Heart right ventricle (tissue), 16 donors: ENCODE data around the gene SNAP23. TPM values are rescaled to one million over a fixed set of nuclear protein-coding genes. Genes with fewer than 3 reads are reported as not detected.
A peak's percentile ranks its signal among the peaks of the same experiment; 100 is the strongest.

ENCODE experiments used
- ATAC-seq, 8 donors: fragments of 200-7000 bp; cut with Tn5 transposase; one replicate each; pipeline ENCODE4 v1.9.1; 2020; ENCODE audit warnings: mild to moderate bottlenecking in 8 of 8, moderate library complexity in 8 of 8, moderate number of reproducible peaks in 1 of 8
- DNase-seq, 2 donors: peaks; one replicate each; pipeline ENCODE4 v3.0.0-alpha.2; 2020
- H3K27ac ChIP-seq, 10 donors: fragments of 200-600 bp; sonication (generic) in 2 of 10; one replicate each; pipeline versions ENCODE4 v1.5.0 to v1.8.0; 2020 to 2022; ENCODE audit warnings: mild to moderate bottlenecking in 3 of 10
- H3K27me3 ChIP-seq, 7 donors: fragments of 200-600 bp; one replicate each; pipeline ENCODE4 v1.8.0; 2021 to 2022; ENCODE audit warnings: mild to moderate bottlenecking in 2 of 7
- H3K36me3 ChIP-seq, 9 donors: fragments of 200-600 bp; sonication (generic) in 1 of 9; one replicate each; pipeline versions ENCODE4 v1.5.0 to v1.8.0; 2020 to 2022; ENCODE audit warnings: mild to moderate bottlenecking in 2 of 9
- H3K4me1 ChIP-seq, 9 donors: fragments of 200-600 bp; sonication (generic) in 1 of 9; one replicate each; pipeline versions ENCODE4 v1.5.0 to v1.8.0; 2020 to 2022; ENCODE audit warnings: mild to moderate bottlenecking in 4 of 9
- H3K4me3 ChIP-seq, 10 donors: fragments of 200-600 bp; sonication (generic) in 2 of 10; one replicate each; pipeline versions ENCODE4 v1.5.0 to v1.8.0; 2020 to 2022; ENCODE audit warnings: mild to moderate bottlenecking in 7 of 10, moderate library complexity in 2 of 10
- H3K9me3 ChIP-seq, 11 donors: fragments of 200-600 bp in 10 of 11; sonication (generic) in 2 of 11; one replicate each; pipeline versions ENCODE4 v1.5.0 to v1.8.0; 2013 to 2022; ENCODE audit warnings: mild to moderate bottlenecking in 2 of 11, control low read depth in 1 of 11, moderate library complexity in 1 of 11
- CTCF ChIP-seq, 9 donors: fragments of 200-600 bp; sonication (generic) in 2 of 9; IDR thresholded peaks; one replicate each; pipeline versions ENCODE4 v1.5.0 to v1.8.0; 2021 to 2022; ENCODE audit warnings: antibody characterized with exemption in 9 of 9, mild to moderate bottlenecking in 5 of 9, moderate library complexity in 1 of 9
- WGBS, 2 donors: extraction: QIAGEN DNeasy Blood & Tissue Kit; methylation state at CpG; one replicate each; pipeline ENCODE4 v1.1.7; 2013; ENCODE audit warnings: inconsistent platforms in 1 of 2; 5-methylcytosine and 5-hydroxymethylcytosine counted together
- intact Hi-C, 10 donors: fragments of 100-400 bp; cut with DNase I; formaldehyde crosslinking; loops; one replicate each; pipeline versions ENCODE4 v1.11.1 to v1.14.2; 2022
- polyA plus RNA-seq, 2 donors: library from polyadenylated mRNA; stranded (reverse); fragments of 200-250 nt; gene quantifications; one replicate each; pipeline ENCODE4 v1.2.3, GENCODE V29; 2013
- total RNA-seq, 10 donors: library from RNA; stranded (reverse); fragmentation: NEBNext Ultra II Directional in 3 of 10; extraction: Animal tissue kit (Norgen Biotek cat#: 25700) in 3 of 10; gene quantifications; one replicate each; pipeline versions ENCODE4 v1.2.1 to v1.2.4, GENCODE V29; 2021 to 2023
- donor health status: Arrhythmogenic right ventricular cardiomyopathy.
- donor health status: ischemic (EF 13 %, LVEDD 7.1; RV severe dilation, severe dysfunction).
- donor health status: healthy with polysubstance abuse.
- donor health status: DM: no; HTN: yes; CAD: no.
- donor health status: DM: no; HTN: no; CAD: no.
- donor health status: ischemic (EF 25% LVEDD 6.9; RV normal size, moderate dysfunction).
- donor health status: ischemic (EF 25% LVEDD 5.7; RV mildly dilated, moderate dysfunction).
- donor health status: healthy.
- donor health status: DM: yes; HTN: yes; CAD: no.
- donor health status: Ischemic cardiomyopathy.
- donor health status: ischemic (EF 35%, LVEDD 5.7; RV mildly dilated, moderate dysfunction).
- donor health status: nonischemic (EF 11% LVEDD 7.7; RV severe dilation, severe dysfunction).
- donor health status: DM: yes; HTN: yes; CAD: no.
- donor health status: PGD.
- donor health status: ischemic (EF 29% LVEDD 5.4; RV normal size, mild dysfunction).
- donor health status: nonischemic (EF 23%, LVEDD 6.1; RV moderate dilation, normal function).

The SNAP23 gene
- total and polyA plus RNA-seq, 12 donors = 24.8 to 87.9 (median 46.6) TPM

GRCh38 chr15:42502477-42502876, 7.0 kb downstream of the SNAP23 start:
- intact Hi-C loops = no loop called here
- no peak for DNase-seq
- no peak for ATAC-seq
- Histone ChIP-seq H3K4me3 (no peak overlapping the region), H3K27ac (peak overlapping the region in 1 of 10 donors; percentile 4), H3K4me1 (peaks cover under 1 to 89% (median 42%) of the 10 kb centered on the region in 9 donors), H3K27me3 (no peaks in the 10 kb centered on the region), H3K36me3 (peaks cover 0 to 14% (median 0%) of the 10 kb centered on the region in 9 donors), H3K9me3 (no peaks in the 10 kb centered on the region)
- no peak for TF ChIP-seq CTCF (IDR thresholded peaks at IDR 0.05)
- 45 to 63% methylated on average over 4 of the region's 4 CpGs for WGBS, 2 donors

- 86 to 90% methylated on average over 1 of the region's 1 CpG for WGBS, 2 donors
- Histone ChIP-seq H3K9me3 (no peaks in the 10 kb centered on the region), H3K36me3 (peaks cover 0 to 24% (median 0%) of the 10 kb centered on the region in 9 donors), H3K4me3 (no peak overlapping the region), H3K4me1 (peaks cover 8 to 89% (median 42%) of the 10 kb centered on the region in 9 donors), H3K27ac (peak overlapping the region in 1 of 10 donors; percentile 4), H3K27me3 (no peaks in the 10 kb centered on the region)
- DNase-seq (no peak), ATAC-seq (no peak)
- intact Hi-C loops = no loop called here
- TF ChIP-seq CTCF (IDR thresholded peaks at IDR 0.05) = no peak
Measured at GRCh38 chr15:42503825-42504224, 8.4 kb downstream of the SNAP23 start.

- Histone ChIP-seq H3K4me1 (peaks cover 8 to 84% (median 42%) of the 10 kb centered on the region in 9 donors), H3K27ac (peak overlapping the region in 1 of 10 donors; percentile 48), H3K9me3 (no peaks in the 10 kb centered on the region), H3K4me3 (no peak overlapping the region), H3K27me3 (no peaks in the 10 kb centered on the region), H3K36me3 (peaks cover 0 to 24% (median 0%) of the 10 kb centered on the region in 9 donors)
- WGBS, 2 donors = 73 to 86% methylated on average over 3 of the region's 3 CpGs
- no peak for TF ChIP-seq CTCF (IDR thresholded peaks at IDR 0.05)
- ATAC-seq (no peak), DNase-seq (no peak)
- intact Hi-C loops = no loop called here
Measured at GRCh38 chr15:42504631-42505030, 9.2 kb downstream of the SNAP23 start.

GRCh38 chr15:42507514-42507913, 12.1 kb downstream of the SNAP23 start:
- peak overlapping the region in 1 of 10 donors; percentile 50 for H3K27ac ChIP-seq
- TF ChIP-seq CTCF (IDR thresholded peaks at IDR 0.05) = no peak
- 71 to 76% methylated on average over 4 of the region's 4 CpGs for WGBS, 2 donors
- ATAC-seq (no peak), DNase-seq (no peak)
- H3K4me3 ChIP-seq = no peak overlapping the region
- H3K27me3 ChIP-seq = no peaks in the 10 kb centered on the region
- intact Hi-C loops = no loop called here
- H3K9me3 ChIP-seq = no peaks in the 10 kb centered on the region
- peaks cover 0 to 43% (median 0%) of the 10 kb centered on the region in 9 donors for H3K36me3 ChIP-seq
- peaks cover 11 to 81% (median 42%) of the 10 kb centered on the region in 9 donors for H3K4me1 ChIP-seq
